Endothelial cell of umbilical vein (primary cell): ENCODE measurements around the gene MAN1A1.

Experiments
- CTCF ChIP-seq, 2 donors: IDR thresholded peaks; 1 replicate in 1 of 2; 2 replicates in 1 of 2; pipeline ENCODE4 v1.5.1; 2011; ENCODE audit warnings: low read length in 2 of 2, mild to moderate bottlenecking in 2 of 2, moderate library complexity in 2 of 2, control low read depth in 1 of 2, inconsistent platforms in 1 of 2, low read depth in 1 of 2; ENCODE audit not compliant: insufficient read depth in 1 of 2; ENCODE audit errors: extremely low read depth in 1 of 2
- POLR2AphosphoS5 ChIP-seq: IDR thresholded peaks from 2 replicates; pipeline ENCODE4 v1.6.1; 2012; ENCODE audit warnings: low read depth, mild to moderate bottlenecking, control low read depth, low read length, moderate library complexity; ENCODE audit not compliant: insufficient read depth

DNA sequence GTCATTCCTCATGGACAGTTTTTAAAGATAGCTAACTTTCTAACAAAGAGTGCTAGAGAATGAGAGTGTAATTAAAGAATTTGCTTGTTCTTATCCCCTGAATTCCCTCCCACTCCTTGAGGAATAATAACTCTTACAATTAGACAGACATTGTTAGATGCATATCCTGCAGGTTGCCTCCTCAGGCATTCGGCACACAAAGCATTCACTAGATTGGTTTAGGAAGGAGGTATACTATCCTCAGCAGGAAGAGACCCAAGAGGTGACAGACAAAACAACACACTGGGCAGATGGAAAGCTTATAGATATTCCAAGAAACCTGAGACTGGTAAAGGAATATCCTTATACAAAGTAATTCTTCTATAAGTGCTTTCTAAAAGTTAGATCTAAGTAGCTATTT, 162.0 kb downstream of the MAN1A1 start:
- no peak for TF ChIP-seq POLR2AphosphoS5
- no peak for TF ChIP-seq CTCF (IDR thresholded peaks at IDR 0.05; ENCODE audit: extremely low read depth in 1 of 2, insufficient read depth in 1 of 2, low read depth in 1 of 2, low read length in 2 of 2)
